Activated CD4-positive, alpha-beta T cell treated with anti-CD3 and anti-CD28 coated beads, Interleukin-2, amount 10 ng/mL, durations not matched to agents 7 days and 5 days (primary cell): ENCODE measurements around the gene TMTC2. TPM values are rescaled to one million over a fixed set of nuclear protein-coding genes. Genes with fewer than 3 reads are reported as not detected.

Experiments used
- CTCF ChIA-PET: fragments of 350-600 bp; sonication (Branson Sonifier 250); formaldehyde crosslinking; loops from one replicate; lab custom pipeline; 2021; ENCODE audit warnings: antibody characterized with exemption; lab: Charles Lee
- POLR2A ChIA-PET: fragments of 350-600 bp; sonication (Branson Sonifier 250); formaldehyde crosslinking; loops from one replicate; lab custom pipeline; 2021; ENCODE audit warnings: antibody characterized with exemption; lab: Charles Lee
- DNase-seq: peaks from one replicate; pipeline ENCODE4 v3.0.0-alpha.2; 2020
- H3K27ac Mint-ChIP-seq: one replicate; pipeline ENCODE4 v1.8.0; 2021; ENCODE audit warnings: mild to moderate bottlenecking, moderate library complexity, mixed read lengths
- H3K27me3 Mint-ChIP-seq: one replicate; pipeline ENCODE4 v1.8.0; 2021; ENCODE audit warnings: mixed read lengths
- H3K36me3 Mint-ChIP-seq: one replicate; pipeline ENCODE4 v1.8.0; 2021; ENCODE audit warnings: low read depth, mixed read lengths
- H3K4me1 Mint-ChIP-seq: one replicate; pipeline ENCODE4 v1.8.0; 2021; ENCODE audit warnings: mixed read lengths
- H3K4me3 Mint-ChIP-seq: one replicate; pipeline ENCODE4 v1.8.0; 2021; ENCODE audit warnings: mild to moderate bottlenecking, moderate library complexity, mixed read lengths
- H3K9me3 Mint-ChIP-seq: one replicate; pipeline ENCODE4 v1.8.0; 2021; ENCODE audit warnings: mixed read lengths
- total RNA-seq, 2 experiments: library from RNA; stranded (reverse); gene quantifications; one replicate each; pipeline ENCODE4 v1.2.3, GENCODE V29; 2021

Gene TMTC2
- total RNA-seq, 2 experiments from 2014 or later, result 1.8 to 2.5 TPM

GRCh38 chr12:82953397-82953796, 266.7 kb downstream of the TMTC2 start:
- no peaks in the 10 kb centered on the region for H3K36me3 Mint-ChIP-seq
- H3K27me3 Mint-ChIP-seq, result no peaks in the 10 kb centered on the region
- no peak overlapping the region for H3K27ac Mint-ChIP-seq
- H3K9me3 Mint-ChIP-seq, result no peaks in the 10 kb centered on the region
- no peaks in the 10 kb centered on the region for H3K4me1 Mint-ChIP-seq
- DNase-seq, result no peak
- ChIA-PET POLR2A (no interaction called here), CTCF (no interaction called here)
- H3K4me3 Mint-ChIP-seq, result no peak overlapping the region

GRCh38 chr12:82954064-82954463, 267.4 kb downstream of the TMTC2 start:
- H3K4me3 Mint-ChIP-seq, result no peak overlapping the region
- H3K36me3 Mint-ChIP-seq, result no peaks in the 10 kb centered on the region
- POLR2A ChIA-PET, result no interaction called here
- no peaks in the 10 kb centered on the region for H3K27me3 Mint-ChIP-seq
- no peaks in the 10 kb centered on the region for H3K4me1 Mint-ChIP-seq
- no peak for DNase-seq
- CTCF ChIA-PET, result no interaction called here
- no peaks in the 10 kb centered on the region for H3K9me3 Mint-ChIP-seq
- no peak overlapping the region for H3K27ac Mint-ChIP-seq

- POLR2A ChIA-PET, result no interaction called here
- H3K4me3 Mint-ChIP-seq, result no peak overlapping the region
- no peak overlapping the region for H3K27ac Mint-ChIP-seq
- H3K9me3 Mint-ChIP-seq, result no peaks in the 10 kb centered on the region
- no peaks in the 10 kb centered on the region for H3K36me3 Mint-ChIP-seq
- CTCF ChIA-PET, result no interaction called here
- no peaks in the 10 kb centered on the region for H3K4me1 Mint-ChIP-seq
- no peak for DNase-seq
- no peaks in the 10 kb centered on the region for H3K27me3 Mint-ChIP-seq
Measured at GRCh38 chr12:82954572-82954971, 267.9 kb downstream of the TMTC2 start.

- ChIA-PET POLR2A (no interaction called here), CTCF (no interaction called here)
- DNase-seq, result no peak
- Mint-ChIP-seq H3K9me3 (no peaks in the 10 kb centered on the region), H3K27me3 (no peaks in the 10 kb centered on the region), H3K27ac (no peak overlapping the region), H3K36me3 (no peaks in the 10 kb centered on the region), H3K4me3 (no peak overlapping the region), H3K4me1 (no peaks in the 10 kb centered on the region)
Measured at GRCh38 chr12:82955043-82955442, 268.3 kb downstream of the TMTC2 start.

GRCh38 chr12:82958966-82959365, 272.3 kb downstream of the TMTC2 start:
- Mint-ChIP-seq H3K4me1 (no peaks in the 10 kb centered on the region), H3K27me3 (no peaks in the 10 kb centered on the region), H3K36me3 (no peaks in the 10 kb centered on the region), H3K4me3 (no peak overlapping the region), H3K9me3 (no peaks in the 10 kb centered on the region), H3K27ac (no peak overlapping the region)
- CTCF ChIA-PET, result no interaction called here
- DNase-seq, result no peak
- POLR2A ChIA-PET, result no interaction called here

GRCh38 chr12:82959821-82960220, 273.1 kb downstream of the TMTC2 start:
- ChIA-PET POLR2A (no interaction called here), CTCF (no interaction called here)
- H3K27me3 Mint-ChIP-seq, result no peaks in the 10 kb centered on the region
- no peaks in the 10 kb centered on the region for H3K4me1 Mint-ChIP-seq
- no peak overlapping the region for H3K27ac Mint-ChIP-seq
- H3K36me3 Mint-ChIP-seq, result no peaks in the 10 kb centered on the region
- no peaks in the 10 kb centered on the region for H3K9me3 Mint-ChIP-seq
- DNase-seq, result no peak
- H3K4me3 Mint-ChIP-seq, result no peak overlapping the region

- Mint-ChIP-seq H3K27ac (no peak overlapping the region), H3K36me3 (no peaks in the 10 kb centered on the region), H3K4me3 (no peak overlapping the region), H3K4me1 (no peaks in the 10 kb centered on the region), H3K9me3 (no peaks in the 10 kb centered on the region), H3K27me3 (no peaks in the 10 kb centered on the region)
- no peak for DNase-seq
- POLR2A ChIA-PET, result no interaction called here
- CTCF ChIA-PET, result no interaction called here
Measured at GRCh38 chr12:82961835-82962234, 275.1 kb downstream of the TMTC2 start.

GRCh38 chr12:82963956-82964355, 277.2 kb downstream of the TMTC2 start:
- POLR2A ChIA-PET, result no interaction called here
- Mint-ChIP-seq H3K4me1 (no peaks in the 10 kb centered on the region), H3K4me3 (no peak overlapping the region), H3K27me3 (no peaks in the 10 kb centered on the region), H3K27ac (no peak overlapping the region), H3K9me3 (no peaks in the 10 kb centered on the region), H3K36me3 (no peaks in the 10 kb centered on the region)
- CTCF ChIA-PET, result no interaction called here
- no peak for DNase-seq

GRCh38 chr12:82964446-82964845, 277.7 kb downstream of the TMTC2 start:
- ChIA-PET POLR2A (no interaction called here), CTCF (no interaction called here)
- H3K4me1 Mint-ChIP-seq, result no peaks in the 10 kb centered on the region

GRCh38 chr12:82966001-82966559, 279.4 kb downstream of the TMTC2 start:
- ChIA-PET CTCF (interaction anchor here (0.6 kb wide), 1 partner anchor 331 kb away, joined by 4 read pairs; no protein-coding TSS in a partner anchor), POLR2A (interaction anchor here (0.7 kb wide), 1 partner anchor 26 kb away, joined by 3 read pairs; no protein-coding TSS in a partner anchor)
- Mint-ChIP-seq H3K27me3 (no peaks in the 10 kb centered on the region), H3K4me1 (no peaks in the 10 kb centered on the region), H3K36me3 (no peaks in the 10 kb centered on the region), H3K27ac (no peak overlapping the region), H3K4me3 (no peak overlapping the region), H3K9me3 (no peaks in the 10 kb centered on the region)
- no peak for DNase-seq

More at GRCh38 chr12:82964446-82964845, 277.7 kb downstream of the TMTC2 start:
- H3K36me3 Mint-ChIP-seq, result no peaks in the 10 kb centered on the region
- H3K4me3 Mint-ChIP-seq, result no peak overlapping the region
- H3K27ac Mint-ChIP-seq, result no peak overlapping the region
- H3K9me3 Mint-ChIP-seq, result no peaks in the 10 kb centered on the region
- DNase-seq, result no peak
- H3K27me3 Mint-ChIP-seq, result no peaks in the 10 kb centered on the region

GRCh38 chr12:82968631-82969367, 282.1 kb downstream of the TMTC2 start:
- CTCF ChIA-PET, result no interaction called here
- Mint-ChIP-seq H3K4me3 (no peak overlapping the region), H3K4me1 (no peaks in the 10 kb centered on the region)

GRCh38 chr12:82970614-82971013, 283.9 kb downstream of the TMTC2 start:
- H3K27ac Mint-ChIP-seq, result no peak overlapping the region
- H3K36me3 Mint-ChIP-seq, result no peaks in the 10 kb centered on the region
- DNase-seq, result no peak
- ChIA-PET CTCF (no interaction called here), POLR2A (no interaction called here)
- no peak overlapping the region for H3K4me3 Mint-ChIP-seq
- no peaks in the 10 kb centered on the region for H3K27me3 Mint-ChIP-seq
- H3K9me3 Mint-ChIP-seq, result no peaks in the 10 kb centered on the region
- H3K4me1 Mint-ChIP-seq, result no peaks in the 10 kb centered on the region

More at GRCh38 chr12:82968631-82969367, 282.1 kb downstream of the TMTC2 start:
- no peaks in the 10 kb centered on the region for H3K27me3 Mint-ChIP-seq
- H3K27ac Mint-ChIP-seq, result no peak overlapping the region
- no peak for DNase-seq
- H3K9me3 Mint-ChIP-seq, result no peaks in the 10 kb centered on the region
- no peaks in the 10 kb centered on the region for H3K36me3 Mint-ChIP-seq
- POLR2A ChIA-PET, result no interaction called here

- ChIA-PET POLR2A (no interaction called here), CTCF (no interaction called here)
- no peak overlapping the region for H3K4me3 Mint-ChIP-seq
- no peaks in the 10 kb centered on the region for H3K9me3 Mint-ChIP-seq
- no peak for DNase-seq
- H3K27me3 Mint-ChIP-seq, result no peaks in the 10 kb centered on the region
- no peaks in the 10 kb centered on the region for H3K36me3 Mint-ChIP-seq
- H3K4me1 Mint-ChIP-seq, result no peaks in the 10 kb centered on the region
- H3K27ac Mint-ChIP-seq, result no peak overlapping the region
Measured at GRCh38 chr12:82971584-82971983, 284.9 kb downstream of the TMTC2 start.
